ENCODE data around the gene COLEC12.

The COLEC12 gene

GRCh38 chr18:289026-289425 is 211.5 kb downstream of the COLEC12 start:
- DNase-seq (ENCODE audit: low spot score) = no peak

- peak; percentile 44 for DNase-seq (ENCODE audit: low spot score)
Observed at GRCh38 chr18:286515-287310, 213.8 kb downstream of the COLEC12 start.

GRCh38 chr18:285817-286216 is 214.7 kb downstream of the COLEC12 start:
- DNase-seq (ENCODE audit: low spot score) = no peak

DNA sequence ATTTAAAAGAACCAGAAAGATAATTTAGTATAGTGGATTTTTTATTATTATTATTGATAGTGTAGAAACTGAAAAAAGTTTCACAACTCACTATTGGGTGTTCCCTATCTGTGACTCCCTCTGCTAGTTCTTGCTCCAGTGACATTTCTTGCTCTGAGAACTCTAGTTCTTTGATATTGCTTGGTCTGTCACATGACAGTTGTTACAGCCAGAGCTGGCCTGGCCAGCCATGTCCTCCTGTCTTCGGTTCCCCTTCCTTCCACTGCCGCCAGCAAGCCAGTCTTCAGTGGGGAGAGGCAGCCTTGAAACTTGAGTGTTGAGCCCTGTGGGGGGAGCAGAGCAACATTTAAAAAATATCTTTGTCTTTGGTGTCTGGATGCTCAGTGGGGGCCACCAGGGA is 225.0 kb downstream of the COLEC12 start:
- DNase-seq (ENCODE audit: low spot score) = no peak

- no peak for DNase-seq (ENCODE audit: low spot score)
Observed at GRCh38 chr18:274313-274712, 226.2 kb downstream of the COLEC12 start.

- no peak for DNase-seq (ENCODE audit: low spot score)
Observed at GRCh38 chr18:273525-273924, 227.0 kb downstream of the COLEC12 start.

DNA sequence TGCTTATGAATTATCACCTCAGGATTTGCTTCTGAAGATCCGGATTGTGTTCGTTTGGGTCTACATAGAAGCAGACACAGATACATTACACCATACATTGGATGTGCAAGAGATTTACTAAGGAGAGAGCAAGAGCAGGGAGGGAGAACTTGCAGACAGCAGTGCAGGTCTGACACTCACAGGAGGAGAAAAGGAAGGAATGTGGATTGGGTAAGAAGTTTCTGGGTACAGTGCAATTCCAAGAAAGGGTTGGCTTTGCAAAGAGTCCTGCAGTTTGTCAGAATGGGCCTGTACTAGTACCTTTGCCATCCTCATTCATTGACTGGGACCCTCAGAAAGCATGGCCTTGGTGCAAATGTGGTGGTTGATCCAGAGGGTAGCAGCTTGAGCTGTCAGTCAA is 227.9 kb downstream of the COLEC12 start:
- no peak for DNase-seq (ENCODE audit: low spot score)

DNA sequence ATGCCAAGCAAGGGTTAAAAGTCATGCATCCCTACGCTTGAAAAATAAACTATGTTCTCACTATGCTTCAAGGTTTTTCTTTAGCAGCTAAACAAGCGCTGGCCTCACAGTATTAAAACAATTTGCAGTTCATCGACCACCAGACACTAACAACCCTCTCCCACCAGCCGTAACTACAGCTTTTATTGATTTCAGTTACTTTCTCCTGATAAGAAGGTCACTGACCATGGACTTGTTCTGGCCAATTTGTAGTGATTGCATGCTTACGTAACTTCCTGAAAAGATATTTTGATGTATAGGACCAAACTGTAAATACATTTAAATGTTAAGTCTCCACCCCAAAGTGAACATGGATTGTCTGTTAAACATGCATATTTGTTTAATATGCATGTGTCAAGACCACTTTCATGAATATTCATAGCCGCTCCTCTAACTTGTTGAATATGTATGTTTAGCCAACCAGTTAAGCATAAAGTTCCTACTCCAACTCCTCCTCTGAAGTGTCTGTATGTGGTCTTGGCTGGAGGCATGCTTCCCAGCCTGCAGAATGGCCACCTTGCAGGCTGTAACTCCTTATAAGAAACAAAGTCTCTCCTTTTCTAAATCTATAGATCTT is 230.9 kb downstream of the COLEC12 start:
- no peak for DNase-seq (ENCODE audit: low spot score)

DNA sequence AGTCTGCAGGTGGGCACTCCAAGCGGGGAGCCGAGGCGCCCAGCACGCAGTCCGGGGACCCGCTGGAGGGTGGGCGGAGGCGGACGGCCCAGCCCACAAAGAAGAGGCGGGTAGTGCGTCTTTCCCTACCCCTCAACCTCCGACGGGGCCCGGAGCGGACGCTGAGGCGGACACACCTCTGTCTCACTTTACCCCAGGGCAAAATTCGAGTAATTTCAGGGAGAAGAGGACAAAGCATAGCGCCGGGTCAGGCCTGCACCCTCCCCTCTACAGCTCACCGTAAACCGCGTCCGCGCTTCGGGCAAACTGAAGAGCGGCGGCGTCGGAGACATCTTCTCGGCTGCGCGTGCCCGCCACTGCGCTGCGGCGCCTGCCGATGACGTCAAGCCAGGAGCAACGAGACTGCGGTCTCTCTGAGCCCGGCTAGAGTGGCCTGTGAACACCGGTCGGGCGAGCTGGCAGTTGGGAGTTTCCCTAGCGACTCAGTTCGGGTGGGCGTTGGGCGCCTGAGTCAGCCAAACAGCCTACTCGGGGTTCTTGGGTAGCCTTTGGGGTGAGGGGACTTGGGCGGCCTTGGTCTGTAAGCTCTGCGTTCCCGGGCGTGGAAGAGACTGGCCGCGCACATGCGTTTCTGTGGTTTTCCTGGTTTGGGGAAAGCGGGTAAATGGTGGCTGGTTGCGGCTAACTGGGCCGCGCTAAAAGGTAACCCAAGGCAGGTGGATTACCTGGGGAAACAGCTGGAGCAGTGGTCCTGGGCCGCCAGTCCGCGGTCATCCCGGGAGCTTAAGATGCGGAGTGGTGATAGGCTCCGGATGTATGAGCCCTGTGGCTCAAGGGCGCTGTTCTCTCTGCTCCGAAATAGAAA is 232.6 kb downstream of the COLEC12 start, which contains the start of gene THOC1:
TSS of gene THOC1 (minus strand) at position 360 of the 865 bp plus-strand sequence. CDS start at position 332, 28 bp downstream.
- peak; percentile 93 for DNase-seq (ENCODE audit: low spot score)

DNA sequence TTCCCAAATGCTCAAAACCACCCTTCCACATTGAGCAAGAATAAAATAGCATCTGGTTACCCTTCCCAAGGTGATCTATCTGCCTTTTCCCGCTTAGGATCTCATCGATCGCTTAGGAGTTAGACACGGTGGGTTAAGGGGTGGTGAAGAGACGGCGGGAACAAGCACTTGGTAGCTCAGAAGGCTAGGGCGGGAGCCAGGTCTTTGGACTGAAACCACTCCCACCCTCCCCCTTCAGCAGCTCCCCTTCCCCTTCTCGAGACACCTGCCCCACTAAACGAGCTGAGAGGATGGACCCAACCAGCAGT is 233.2 kb downstream of the COLEC12 start:
- DNase-seq (ENCODE audit: low spot score) = no peak
